CD4-positive, alpha-beta T cell (primary cell): Measurements from ENCODE around the gene ACVR1B. TPM values are rescaled to one million over a fixed set of nuclear protein-coding genes. Genes with fewer than 3 reads are reported as not detected.

Experiments
- ATAC-seq: fragments of 200-7000 bp; cut with Tn5 transposase; one replicate; pipeline ENCODE4 v1.10.0; 2022; ENCODE audit warnings: mild to moderate bottlenecking; ENCODE audit not compliant: poor library complexity
- CTCF ChIA-PET: fragments of 350-600 bp; sonication (Branson Sonifier 250); formaldehyde crosslinking; loops from one replicate; lab custom pipeline; 2021; ENCODE audit warnings: antibody characterized with exemption, inconsistent platforms; lab: Charles Lee
- POLR2A ChIA-PET: fragments of 350-600 bp; sonication (Branson Sonifier 250); formaldehyde crosslinking; loops from one replicate; lab custom pipeline; 2021; ENCODE audit warnings: antibody characterized with exemption, inconsistent platforms; lab: Charles Lee
- DNase-seq, 14 experiments: peaks; one replicate each; pipeline ENCODE4 v3.0.0-alpha.2; 2013 to 2020; ENCODE audit warnings: mixed read lengths in 2 of 14
- H3K27ac ChIP-seq, 2 donors: one replicate each; pipeline versions ENCODE4 v1.5.1 to v1.7.0; 2013; ENCODE audit warnings: low read length in 2 of 2, low read depth in 1 of 2, mild to moderate bottlenecking in 1 of 2
- H3K27me3 ChIP-seq, 2 experiments: 1 replicate in 1 of 2; 2 replicates in 1 of 2; pipeline versions ENCODE4 v1.6.1 to v1.7.0; 2013; ENCODE audit warnings: low read length in 2 of 2, control low read depth in 1 of 2, mild to moderate bottlenecking in 1 of 2, moderate library complexity in 1 of 2; ENCODE audit not compliant: insufficient read depth in 2 of 2, control insufficient read depth in 1 of 2
- H3K36me3 ChIP-seq: one replicate; pipeline ENCODE4 v1.6.1; 2013; ENCODE audit warnings: low read length, control low read depth; ENCODE audit not compliant: insufficient read depth
- H3K4me1 ChIP-seq: one replicate; pipeline ENCODE4 v1.6.1; 2013; ENCODE audit warnings: low read length, control low read depth; ENCODE audit not compliant: insufficient read depth
- H3K4me3 ChIP-seq: one replicate; pipeline ENCODE4 v1.5.1; 2013; ENCODE audit warnings: mild to moderate bottlenecking, low read length, moderate library complexity
- H3K9me3 ChIP-seq, 2 experiments: 1 replicate in 1 of 2; 2 replicates in 1 of 2; pipeline versions ENCODE4 v1.6.1 to v1.7.0; 2013; ENCODE audit warnings: low read length in 2 of 2, mild to moderate bottlenecking in 2 of 2, control low read depth in 1 of 2, moderate library complexity in 1 of 2; ENCODE audit not compliant: control insufficient read depth in 1 of 2, insufficient read depth in 1 of 2
- H3K27ac Mint-ChIP-seq: one replicate; pipeline ENCODE4 v1.8.0; 2020; ENCODE audit warnings: mixed read lengths
- H3K27me3 Mint-ChIP-seq: one replicate; pipeline ENCODE4 v1.8.0; 2021; ENCODE audit warnings: mixed read lengths
- H3K36me3 Mint-ChIP-seq: one replicate; pipeline ENCODE4 v1.8.0; 2021; ENCODE audit warnings: low read depth, mixed read lengths
- H3K4me1 Mint-ChIP-seq: one replicate; pipeline ENCODE4 v1.8.0; 2021; ENCODE audit warnings: low read depth, mixed read lengths
- H3K4me3 Mint-ChIP-seq: one replicate; pipeline ENCODE4 v1.8.0; 2020; ENCODE audit warnings: mild to moderate bottlenecking, mixed read lengths
- H3K9me3 Mint-ChIP-seq: one replicate; pipeline ENCODE4 v1.8.0; 2020; ENCODE audit warnings: mixed read lengths
- CTCF ChIP-seq: fragments of 200-600 bp; IDR thresholded peaks from one replicate; pipeline ENCODE4 v1.8.0; 2022; ENCODE audit warnings: antibody characterized with exemption, mild to moderate bottlenecking
- intact Hi-C, 2 experiments: fragments of 100-400 bp; cut with DNase I in 1 of 2; cut with micrococcal nuclease in 1 of 2; formaldehyde crosslinking; loops; one replicate each; pipeline versions ENCODE4 v1.15.1 to v1.9.0; 2023 to 2025; cut with DNase I, micrococcal nuclease
- total RNA-seq, 174 experiments: library from RNA in 2 of 174; stranded (reverse) in 2 of 174; gene quantifications; one replicate each; pipeline ENCODE4 v1.2.3 and lab custom pipeline; 2021 to 2026

ACVR1B gene
- total RNA-seq, 2 experiments from 2014 or later, result 14.2 to 14.5 TPM

- intact Hi-C loops, result loop anchor here (1.0 kb wide), 1 partner anchor 54 kb away; no protein-coding TSS in a partner anchor
Measured at GRCh38 chr12:51926718-51927117, 24.8 kb upstream of the ACVR1B start.

DNA sequence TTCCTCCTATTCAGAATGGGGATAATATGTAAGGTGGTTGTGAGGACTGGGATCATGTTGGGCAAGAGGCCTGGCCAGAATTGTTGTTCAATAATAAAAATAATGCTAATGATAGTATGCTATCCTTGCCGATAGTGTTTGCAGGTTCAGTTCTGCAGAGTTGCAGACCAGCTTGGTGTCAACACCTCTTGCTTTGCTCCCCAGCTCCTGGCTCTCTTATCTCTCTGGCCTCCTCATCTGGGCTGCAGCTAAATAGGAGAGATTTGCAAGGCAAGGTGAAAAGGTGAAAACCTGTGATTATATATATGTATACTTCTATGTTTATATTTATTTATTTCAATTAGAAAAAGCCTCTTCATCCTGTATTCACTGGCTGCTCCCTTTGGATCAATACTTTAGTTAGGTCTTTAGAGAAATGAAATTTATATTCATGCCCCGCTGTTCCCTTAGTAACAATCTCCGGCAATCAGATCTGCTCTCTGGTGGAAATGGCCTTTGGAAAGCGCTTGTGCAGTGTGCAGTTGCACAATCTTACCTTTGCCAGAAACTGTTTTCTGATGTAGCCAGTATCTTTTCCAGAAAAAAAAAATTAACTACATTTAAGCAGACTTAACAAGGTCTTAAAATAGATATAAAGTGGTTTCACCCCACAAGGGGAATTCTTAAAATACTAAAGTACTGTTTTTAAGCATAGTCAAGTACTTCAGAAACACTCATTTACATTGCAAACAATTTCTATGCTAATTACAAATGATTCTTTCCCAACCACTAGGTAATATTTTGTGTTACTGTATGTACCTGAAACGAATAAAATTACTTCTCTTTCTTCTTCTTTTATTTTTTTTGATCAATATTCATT is 19.1 kb upstream of the ACVR1B start:
- ChIA-PET POLR2A (no interaction called here), CTCF (no interaction called here)
- H3K4me1 ChIP-seq, result no peaks in the 10 kb centered on the region
- intact Hi-C loops, result no loop called here
- Mint-ChIP-seq H3K27me3 (no peaks in the 10 kb centered on the region), H3K9me3 (no peaks in the 10 kb centered on the region), H3K4me3 (no peak overlapping the region), H3K36me3 (no peaks in the 10 kb centered on the region), H3K4me1 (no peaks in the 10 kb centered on the region), H3K27ac (no peak overlapping the region)
- ATAC-seq (no peak), DNase-seq (no peak)
- no peaks in the 10 kb centered on the region for H3K9me3 ChIP-seq
- no peaks in the 10 kb centered on the region for H3K27me3 ChIP-seq
- no peaks in the 10 kb centered on the region for H3K36me3 ChIP-seq
- no peak overlapping the region for H3K27ac ChIP-seq
- no peak for TF ChIP-seq CTCF
- H3K4me3 ChIP-seq, result no peak overlapping the region

More at GRCh38 chr12:51926718-51927117, 24.8 kb upstream of the ACVR1B start:
- Mint-ChIP-seq H3K9me3 (no peaks in the 10 kb centered on the region), H3K27ac (no peak overlapping the region), H3K4me1 (peaks cover 7% of the 10 kb centered on the region), H3K4me3 (no peak overlapping the region), H3K27me3 (no peaks in the 10 kb centered on the region), H3K36me3 (no peaks in the 10 kb centered on the region)
- Histone ChIP-seq H3K4me1 (peaks cover 12% of the 10 kb centered on the region), H3K36me3 (no peaks in the 10 kb centered on the region), H3K9me3 (no peaks in the 10 kb centered on the region), H3K27me3 (no peaks in the 10 kb centered on the region), H3K4me3 (no peak overlapping the region), H3K27ac (no peak overlapping the region)
- peak; percentile 50 for TF ChIP-seq CTCF
- ATAC-seq (peak; percentile 81), DNase-seq (peak; percentile 22 to 69 (median 41))
- ChIA-PET CTCF (interaction anchor here (0.6 to 1.1 kb wide), 2 partner anchors 96 to 1321 kb away, joined by 3 read pairs; no protein-coding TSS in a partner anchor), POLR2A (no interaction called here)

GRCh38 chr12:51934080-51934479 is 17.4 kb upstream of the ACVR1B start:
- Mint-ChIP-seq H3K27ac (no peak overlapping the region), H3K36me3 (no peaks in the 10 kb centered on the region), H3K9me3 (no peaks in the 10 kb centered on the region), H3K27me3 (no peaks in the 10 kb centered on the region), H3K4me1 (no peaks in the 10 kb centered on the region), H3K4me3 (no peak overlapping the region)
- no peak for TF ChIP-seq CTCF
- no peak overlapping the region for H3K27ac ChIP-seq
- ChIA-PET CTCF (no interaction called here), POLR2A (no interaction called here)
- no peaks in the 10 kb centered on the region for H3K36me3 ChIP-seq
- H3K4me1 ChIP-seq, result no peaks in the 10 kb centered on the region
- DNase-seq (no peak), ATAC-seq (no peak)
- no peaks in the 10 kb centered on the region for H3K9me3 ChIP-seq
- H3K27me3 ChIP-seq, result no peaks in the 10 kb centered on the region
- intact Hi-C loops, result no loop called here
- H3K4me3 ChIP-seq, result no peak overlapping the region
